ENCODE measurements around the gene JPH4.

The JPH4 gene

DNA sequence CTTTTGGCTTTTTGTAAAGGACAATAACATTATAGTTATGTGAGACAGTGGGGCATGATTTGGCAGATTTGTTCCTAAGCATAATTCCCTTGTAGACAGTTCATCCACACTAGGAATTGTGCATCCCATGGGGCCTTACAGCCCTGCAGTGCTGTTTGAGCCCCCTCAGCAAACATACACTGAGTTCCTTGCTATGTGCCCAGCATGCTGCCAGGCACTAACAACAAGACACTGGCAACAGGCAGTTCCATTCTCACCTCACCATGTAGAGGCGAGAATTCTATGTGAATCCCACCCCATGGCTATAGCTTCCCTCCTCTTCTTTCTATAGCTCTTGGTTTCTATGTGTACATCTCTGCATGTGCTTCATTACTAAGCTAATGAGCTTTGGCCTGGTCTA, 20.6 kb downstream of the JPH4 start:
- no peak for DNase-seq (ENCODE audit: extremely low spot score)
- POLR2A ChIA-PET = no interaction called here
- CTCF ChIA-PET = interaction anchor here (1.0 to 15.7 kb wide), 10 partner anchors 9 to 353 kb away, joined by 3 to 497 read pairs (median 7); partner anchors contain the start of gene AP1G2
- TF ChIP-seq, protein P1, sequence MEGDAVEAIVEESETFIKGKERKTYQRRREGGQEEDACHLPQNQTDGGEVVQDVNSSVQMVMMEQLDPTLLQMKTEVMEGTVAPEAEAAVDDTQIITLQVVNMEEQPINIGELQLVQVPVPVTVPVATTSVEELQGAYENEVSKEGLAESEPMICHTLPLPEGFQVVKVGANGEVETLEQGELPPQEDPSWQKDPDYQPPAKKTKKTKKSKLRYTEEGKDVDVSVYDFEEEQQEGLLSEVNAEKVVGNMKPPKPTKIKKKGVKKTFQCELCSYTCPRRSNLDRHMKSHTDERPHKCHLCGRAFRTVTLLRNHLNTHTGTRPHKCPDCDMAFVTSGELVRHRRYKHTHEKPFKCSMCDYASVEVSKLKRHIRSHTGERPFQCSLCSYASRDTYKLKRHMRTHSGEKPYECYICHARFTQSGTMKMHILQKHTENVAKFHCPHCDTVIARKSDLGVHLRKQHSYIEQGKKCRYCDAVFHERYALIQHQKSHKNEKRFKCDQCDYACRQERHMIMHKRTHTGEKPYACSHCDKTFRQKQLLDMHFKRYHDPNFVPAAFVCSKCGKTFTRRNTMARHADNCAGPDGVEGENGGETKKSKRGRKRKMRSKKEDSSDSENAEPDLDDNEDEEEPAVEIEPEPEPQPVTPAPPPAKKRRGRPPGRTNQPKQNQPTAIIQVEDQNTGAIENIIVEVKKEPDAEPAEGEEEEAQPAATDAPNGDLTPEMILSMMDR (IDR thresholded peaks at IDR 0.05; ENCODE audit: control extremely low read depth, extremely low read depth, low read depth, missing control alignments) = no peak

DNA sequence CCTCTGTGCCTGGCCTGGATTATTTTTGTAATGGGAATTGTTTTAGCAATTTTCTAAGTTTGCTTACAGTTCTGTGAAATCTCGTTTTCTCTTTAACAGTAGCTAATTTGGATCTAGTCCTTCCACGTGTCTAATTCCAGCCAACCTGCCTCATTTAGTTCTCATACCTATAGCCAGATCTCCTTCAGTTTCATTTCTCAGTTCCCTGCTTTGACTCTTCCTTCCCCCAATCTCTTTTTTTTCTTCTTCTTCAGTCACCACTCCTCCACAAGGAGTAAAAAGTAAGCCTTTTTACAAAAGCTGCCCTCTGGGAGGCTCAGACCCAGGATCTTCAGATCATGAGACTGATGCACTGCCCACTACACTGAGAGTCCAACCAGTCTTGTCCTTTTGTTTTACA, 21.1 kb downstream of the JPH4 start:
- CTCF ChIA-PET = interaction anchor here (0.7 to 15.7 kb wide), 9 partner anchors 9 to 293 kb away, joined by 3 to 497 read pairs (median 9); partner anchors contain the start of gene AP1G2
- POLR2A ChIA-PET = no interaction called here
- TF ChIP-seq, protein P1 (IDR thresholded peaks at IDR 0.05; ENCODE audit: control extremely low read depth, extremely low read depth, low read depth, missing control alignments) = no peak
- no peak for DNase-seq (ENCODE audit: extremely low spot score)

DNA sequence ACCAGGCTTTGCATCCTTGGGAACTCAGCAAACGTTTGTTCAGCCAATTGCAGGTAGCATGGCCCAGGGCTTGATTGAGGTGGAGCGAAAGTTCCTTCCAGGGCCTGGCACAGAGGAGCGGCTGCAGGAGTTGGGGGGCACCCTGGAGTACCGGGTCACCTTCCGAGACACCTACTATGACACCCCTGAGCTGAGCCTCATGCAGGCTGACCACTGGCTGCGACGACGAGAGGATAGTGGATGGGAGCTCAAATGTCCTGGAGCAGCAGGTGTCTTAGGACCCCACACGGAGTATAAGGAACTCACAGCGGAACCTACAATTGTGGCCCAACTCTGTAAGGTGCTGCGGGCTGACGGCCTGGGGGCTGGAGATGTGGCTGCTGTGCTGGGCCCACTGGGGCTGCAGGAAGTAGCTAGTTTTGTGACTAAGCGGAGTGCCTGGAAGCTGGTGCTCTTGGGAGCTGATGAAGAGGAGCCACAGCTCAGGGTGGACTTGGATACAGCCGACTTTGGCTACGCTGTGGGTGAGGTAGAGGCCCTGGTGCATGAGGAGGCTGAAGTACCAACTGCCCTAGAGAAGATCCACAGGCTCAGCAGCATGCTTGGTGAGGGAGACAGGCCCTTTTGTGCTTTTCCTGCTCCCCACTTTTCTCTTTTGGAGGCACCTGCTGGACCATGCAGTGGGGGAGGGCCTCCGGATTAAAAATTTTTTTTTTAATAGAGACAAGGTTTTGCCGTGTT, 21.7 kb downstream of the JPH4 start:
- DNase-seq (ENCODE audit: extremely low spot score) = no peak
- ChIA-PET CTCF (interaction anchor here (0.7 to 15.7 kb wide), 8 partner anchors 9 to 292 kb away, joined by 3 to 497 read pairs (median 26); no protein-coding TSS in a partner anchor), POLR2A (no interaction called here)
- TF ChIP-seq, protein P1 (IDR thresholded peaks at IDR 0.05; ENCODE audit: control extremely low read depth, extremely low read depth, low read depth, missing control alignments) = no peak

DNA sequence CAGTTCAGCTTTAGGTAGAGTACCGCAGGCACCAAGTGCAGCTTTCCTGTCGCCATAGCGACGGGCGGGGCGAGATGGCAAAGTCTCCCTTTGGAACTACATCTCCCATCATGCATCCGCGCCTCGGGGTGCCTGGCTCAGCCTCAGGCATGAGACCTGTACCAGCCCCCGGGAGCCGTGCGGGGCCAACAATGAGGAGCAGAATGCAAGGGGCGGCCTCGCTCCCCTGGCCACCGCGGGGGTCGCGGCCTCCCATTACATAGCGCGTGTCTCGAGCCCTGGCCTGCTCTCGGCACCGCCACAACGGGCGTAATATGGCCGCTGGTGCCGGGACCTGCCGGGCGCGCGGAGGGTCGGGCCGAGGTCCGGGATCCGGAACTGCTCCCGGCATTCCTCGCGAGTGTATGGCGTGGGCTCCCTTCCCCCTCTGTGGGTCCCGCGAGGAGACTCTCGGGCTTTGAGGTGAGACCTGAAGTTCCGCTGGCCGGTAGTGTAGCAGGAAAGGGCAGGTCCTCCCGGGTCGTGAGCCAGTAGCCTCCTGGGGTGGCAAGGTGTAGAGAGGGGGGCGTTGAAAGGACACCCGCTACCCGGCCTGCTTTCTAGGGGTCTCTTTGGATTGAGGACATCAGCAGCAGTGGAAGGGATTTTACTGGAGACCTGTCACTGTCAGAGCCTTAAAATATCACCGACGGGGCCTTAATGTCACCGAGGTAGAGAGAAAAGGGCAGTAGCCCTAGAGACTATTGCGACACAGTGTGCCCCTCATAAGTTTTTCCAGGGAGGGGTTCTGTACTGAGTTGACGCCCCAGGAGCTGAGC, 22.5 kb downstream of the JPH4 start, which contains the start of gene THTPA:
TSS of gene THTPA (plus strand) at position 390 of the 818 bp plus-strand sequence. CDS start 487 bp downstream, outside the sequence.
- ChIA-PET CTCF (interaction anchor here (1.0 to 15.7 kb wide), 7 partner anchors 9 to 76 kb away, joined by 4 to 497 read pairs (median 47); no protein-coding TSS in a partner anchor), POLR2A (no interaction called here)
- TF ChIP-seq, protein P1 (IDR thresholded peaks at IDR 0.05; ENCODE audit: control extremely low read depth, extremely low read depth, low read depth, missing control alignments) = no peak
- DNase-seq (ENCODE audit: extremely low spot score) = peak; percentile 94

DNA sequence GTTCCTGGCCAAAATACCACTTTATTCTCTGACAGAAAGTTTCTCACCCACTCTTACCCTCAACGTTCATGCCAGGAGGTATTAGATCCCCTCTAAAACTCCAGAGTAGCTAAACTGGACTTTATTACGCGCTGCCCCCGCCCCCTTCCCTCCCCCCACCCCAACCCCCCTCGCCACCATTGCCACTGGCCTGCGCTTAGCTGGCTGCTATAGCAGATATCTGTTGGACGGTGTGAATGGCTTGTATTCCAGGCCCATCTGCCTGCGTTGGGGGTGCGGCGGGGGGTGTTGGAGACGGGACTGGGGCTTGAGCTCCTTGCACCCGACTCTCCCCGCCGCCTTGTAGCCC, 23.1 kb downstream of the JPH4 start:
- TF ChIP-seq, protein P1 (IDR thresholded peaks at IDR 0.05; ENCODE audit: control extremely low read depth, extremely low read depth, low read depth, missing control alignments) = no peak
- ChIA-PET CTCF (interaction anchor here (1.0 to 15.7 kb wide), 3 partner anchors 13 to 75 kb away, joined by 4 to 497 read pairs (median 11); no protein-coding TSS in a partner anchor), POLR2A (no interaction called here)
- DNase-seq (ENCODE audit: extremely low spot score) = no peak

All from GM10248 (cell line).